Caco-2 (cell line): ENCODE data around the gene SOX6. TPM values are rescaled to one million over a fixed set of nuclear protein-coding genes. Genes with fewer than 3 reads are reported as not detected.

Source experiments
- BruUV-seq: library from RNA; stranded (reverse); fragments of 400-500 nt; replicated peaks from 2 replicates; lab custom pipeline; 2021; lab: Mats Ljungman, UMichigan
- CTCF ChIA-PET: fragments of 300-600 bp; sonication (Branson Sonifier 250); formaldehyde crosslinking; loops from one replicate; lab custom pipeline; 2022; ENCODE audit warnings: antibody characterized with exemption; lab: Charles Lee
- POLR2A ChIA-PET: fragments of 300-600 bp; sonication (Branson Sonifier 250); formaldehyde crosslinking; loops from one replicate; lab custom pipeline; 2022; ENCODE audit warnings: antibody characterized with exemption; lab: Charles Lee
- DNase-seq, 2 experiments: peaks; one replicate each; pipeline versions ENCODE4 v3.0.0 to v3.0.0-alpha.2; 2020 to 2022
- H3K27me3 ChIP-seq: replicated peaks from 2 replicates; pipeline ENCODE4 v1.6.0; 2011; ENCODE audit warnings: low read length; ENCODE audit not compliant: control insufficient read depth, insufficient read depth
- H3K36me3 ChIP-seq: 2 replicates; pipeline ENCODE4 v1.5.1; 2011; ENCODE audit warnings: low read length; ENCODE audit not compliant: control insufficient read depth, insufficient read depth
- H3K4me1 ChIP-seq: fragments of 250-450 bp; sonication (Bioruptor Pico); 2 replicates; pipeline ENCODE4 v1.5.1; 2020; ENCODE audit warnings: mild to moderate bottlenecking
- H3K4me3 ChIP-seq: 2 replicates; pipeline ENCODE4 v1.5.1; 2011; ENCODE audit warnings: low read depth, mild to moderate bottlenecking, control low read depth, low read length
- H3K9me3 ChIP-seq: fragments of 250-450 bp; sonication (Bioruptor Pico); 2 replicates; pipeline ENCODE4 v1.5.1; 2020; ENCODE audit warnings: mild to moderate bottlenecking, moderate library complexity
- H3K27ac Mint-ChIP-seq: one replicate; pipeline ENCODE4 v1.8.0; 2022; ENCODE audit warnings: mixed read lengths; ENCODE audit not compliant: unreplicated experiment
- H3K27me3 Mint-ChIP-seq: one replicate; pipeline ENCODE4 v1.8.0; 2022; ENCODE audit warnings: mixed read lengths; ENCODE audit not compliant: insufficient read depth, unreplicated experiment
- H3K36me3 Mint-ChIP-seq: one replicate; pipeline ENCODE4 v1.8.0; 2022; ENCODE audit warnings: mild to moderate bottlenecking, mixed read lengths; ENCODE audit not compliant: insufficient read depth, unreplicated experiment
- H3K4me1 Mint-ChIP-seq: one replicate; pipeline ENCODE4 v1.8.0; 2022; ENCODE audit warnings: low read depth, mixed read lengths; ENCODE audit not compliant: unreplicated experiment
- H3K4me3 Mint-ChIP-seq: one replicate; pipeline ENCODE4 v1.8.0; 2022; ENCODE audit warnings: mild to moderate bottlenecking, moderate library complexity, mixed read lengths; ENCODE audit not compliant: unreplicated experiment
- H3K9me3 Mint-ChIP-seq: one replicate; pipeline ENCODE4 v1.8.0; 2022; ENCODE audit warnings: mixed read lengths; ENCODE audit not compliant: unreplicated experiment
- CTCF ChIP-seq, 2 experiments: fragments of 200-600 bp in 1 of 2; IDR thresholded peaks; 1 replicate in 1 of 2; 2 replicates in 1 of 2; pipeline versions ENCODE4 v1.5.1 to v1.8.0; 2011 to 2022; ENCODE audit warnings: antibody characterized with exemption in 1 of 2, control low read depth in 1 of 2, inconsistent platforms in 1 of 2, low read depth in 1 of 2, low read length in 1 of 2, mild to moderate bottlenecking in 1 of 2, moderate library complexity in 1 of 2; ENCODE audit not compliant: insufficient read depth in 1 of 2, severe bottlenecking in 1 of 2, unreplicated experiment in 1 of 2
- intact Hi-C: fragments of 100-400 bp; cut with micrococcal nuclease; formaldehyde crosslinking; loops from one replicate; pipeline ENCODE4 v1.10.0; 2022; ENCODE audit not compliant: unreplicated experiment
- total RNA-seq: library from RNA; stranded (reverse); gene quantifications from 2 replicates; pipeline ENCODE4 v1.2.3, GENCODE V29; 2022

Gene SOX6
- total RNA-seq, 1 experiment from 2014 or later, result 10.8 TPM

- H3K27me3 Mint-ChIP-seq, result no peaks in the 10 kb centered on the region
- POLR2A ChIA-PET, result no interaction called here
- Histone ChIP-seq H3K36me3 (no peaks in the 10 kb centered on the region), H3K27me3 (no peaks in the 10 kb centered on the region), H3K4me1 (no peaks in the 10 kb centered on the region), H3K4me3 (no peak overlapping the region), H3K9me3 (no peaks in the 10 kb centered on the region)
- no peaks in the 10 kb centered on the region for H3K4me1 Mint-ChIP-seq
- CTCF ChIA-PET, result no interaction called here
- intact Hi-C loops, result no loop called here
- H3K36me3 Mint-ChIP-seq, result no peaks in the 10 kb centered on the region
- H3K9me3 Mint-ChIP-seq, result no peaks in the 10 kb centered on the region
- H3K4me3 Mint-ChIP-seq, result no peak overlapping the region
- BruUV-seq, result no TSS peak
- TF ChIP-seq CTCF (IDR thresholded peaks at IDR 0.05; ENCODE audit: insufficient read depth in 1 of 2, low read depth in 1 of 2, low read length in 1 of 2, severe bottlenecking in 1 of 2, unreplicated experiment in 1 of 2), result no peak
- no peak overlapping the region for H3K27ac Mint-ChIP-seq
- no peak for DNase-seq
Measured at GRCh38 chr11:15940462-15941205, 415.7 kb downstream of the SOX6 start.

- Mint-ChIP-seq H3K27me3 (no peaks in the 10 kb centered on the region), H3K36me3 (no peaks in the 10 kb centered on the region), H3K27ac (no peak overlapping the region), H3K4me3 (no peak overlapping the region), H3K9me3 (no peaks in the 10 kb centered on the region), H3K4me1 (no peaks in the 10 kb centered on the region)
- no peak for TF ChIP-seq CTCF (IDR thresholded peaks at IDR 0.05; ENCODE audit: insufficient read depth in 1 of 2, low read depth in 1 of 2, low read length in 1 of 2, severe bottlenecking in 1 of 2, unreplicated experiment in 1 of 2)
- H3K27me3 ChIP-seq, result no peaks in the 10 kb centered on the region
- CTCF ChIA-PET, result no interaction called here
- no peaks in the 10 kb centered on the region for H3K36me3 ChIP-seq
- DNase-seq, result no peak
- no TSS peak for BruUV-seq
- no peaks in the 10 kb centered on the region for H3K4me1 ChIP-seq
- no peak overlapping the region for H3K4me3 ChIP-seq
- POLR2A ChIA-PET, result no interaction called here
- no peaks in the 10 kb centered on the region for H3K9me3 ChIP-seq
- intact Hi-C loops, result no loop called here
Measured at GRCh38 chr11:15938983-15939382, 417.4 kb downstream of the SOX6 start.

GRCh38 chr11:15938121-15938611, 418.2 kb downstream of the SOX6 start:
- Mint-ChIP-seq H3K9me3 (no peaks in the 10 kb centered on the region), H3K27ac (no peak overlapping the region), H3K4me1 (no peaks in the 10 kb centered on the region), H3K4me3 (no peak overlapping the region), H3K36me3 (no peaks in the 10 kb centered on the region), H3K27me3 (no peaks in the 10 kb centered on the region)
- Histone ChIP-seq H3K9me3 (no peaks in the 10 kb centered on the region), H3K4me1 (no peaks in the 10 kb centered on the region), H3K27me3 (no peaks in the 10 kb centered on the region), H3K36me3 (no peaks in the 10 kb centered on the region), H3K4me3 (no peak overlapping the region)
- ChIA-PET CTCF (no interaction called here), POLR2A (no interaction called here)
- BruUV-seq, result no TSS peak
- intact Hi-C loops, result no loop called here
- DNase-seq, result no peak
- TF ChIP-seq CTCF (IDR thresholded peaks at IDR 0.05; ENCODE audit: insufficient read depth in 1 of 2, low read depth in 1 of 2, low read length in 1 of 2, severe bottlenecking in 1 of 2, unreplicated experiment in 1 of 2), result no peak
